ENCODE results near the gene CCDC102B. TPM values are rescaled to one million over a fixed set of nuclear protein-coding genes. Genes with fewer than 3 reads are reported as not detected.
"Not testable (repeated sequence)": the region's sequence is repeated elsewhere in the genome, so short reads cannot be mapped to it uniquely, and the experiment has no call there.

Gene CCDC102B
- total RNA-seq, result 1 to 10 TPM; 1.4 to 1.6 TPM

DNA sequence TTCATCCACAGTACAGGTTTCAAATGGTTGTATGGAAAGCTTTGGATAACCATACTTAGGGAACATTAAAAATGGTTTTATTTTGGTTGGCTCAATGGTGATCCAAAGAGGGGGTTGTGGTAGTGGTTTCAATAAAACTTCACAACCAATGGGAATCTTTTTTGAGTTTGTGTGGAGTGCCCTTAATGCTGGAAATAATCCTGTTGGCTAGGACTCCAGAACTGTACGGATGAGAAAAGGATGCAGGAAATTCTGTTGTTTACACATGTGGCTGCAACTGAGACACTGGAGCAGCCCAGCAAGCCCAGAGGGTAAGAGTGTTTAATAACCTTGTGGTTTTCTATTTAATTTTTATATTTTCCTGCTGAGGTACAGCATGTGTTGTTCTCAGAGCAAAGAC is at the start of gene CCDC102B:
Gene CCDC102B (plus strand): TSS at position 210 of the 400 bp plus-strand sequence. CDS start 38,684 bp downstream, outside the sequence.
- H3K4me3 Mint-ChIP-seq, result no peak within 1 kb of the TSS
- DNase-seq, result no peak
- no peaks in the 10 kb centered on the region for H3K4me1 Mint-ChIP-seq
- no peak within 1 kb of the TSS for H3K27ac Mint-ChIP-seq
- no peaks in the 10 kb centered on the region for H3K9me3 Mint-ChIP-seq
- H3K27me3 Mint-ChIP-seq, result no peaks in the 10 kb centered on the region
- no peaks in the 10 kb centered on the region for H3K36me3 Mint-ChIP-seq

DNA sequence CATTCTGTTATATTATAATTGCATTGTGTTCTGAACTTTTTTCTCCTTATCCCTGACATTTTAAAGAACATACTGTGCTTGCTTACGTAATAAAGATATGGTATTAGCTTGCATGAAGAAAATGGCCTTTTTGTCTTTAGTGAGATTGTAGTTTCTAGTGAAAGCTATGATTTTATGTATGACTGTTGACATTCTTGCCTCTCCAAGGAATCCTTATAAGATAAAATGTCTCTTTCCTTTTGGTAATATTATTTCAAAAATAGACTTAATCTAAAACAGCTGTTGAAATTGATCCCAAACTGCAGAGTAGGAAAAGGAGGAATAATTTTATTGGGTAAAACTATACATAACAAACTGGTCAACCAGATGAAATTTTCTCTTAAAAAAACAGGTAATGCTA is 40.8 kb upstream of the CCDC102B start:
- Mint-ChIP-seq H3K4me3 (no peak overlapping the region), H3K36me3 (peaks cover 5% of the 10 kb centered on the region), H3K4me1 (no peaks in the 10 kb centered on the region), H3K9me3 (peaks cover 9% of the 10 kb centered on the region), H3K27me3 (no peaks in the 10 kb centered on the region), H3K27ac (no peak overlapping the region)
- no peak for DNase-seq

DNA sequence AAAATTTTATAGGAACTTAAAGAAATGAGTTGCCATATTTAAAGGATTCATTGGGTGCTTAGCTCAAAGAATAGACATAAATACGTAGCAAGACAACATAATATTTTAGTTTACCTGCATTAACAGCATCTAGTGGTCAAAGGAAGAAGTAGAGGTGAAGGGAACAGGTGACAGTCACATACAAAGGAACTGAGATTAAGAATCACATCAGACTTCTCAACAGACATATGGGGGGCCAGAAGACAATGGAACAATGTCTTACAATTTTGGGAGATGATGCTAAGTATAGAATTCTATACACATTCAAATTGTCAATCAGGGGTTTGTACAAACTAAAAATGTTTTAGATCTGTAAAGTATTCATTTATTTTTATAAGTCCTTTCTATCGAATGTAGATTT is 38.6 kb upstream of the CCDC102B start:
- Mint-ChIP-seq H3K27me3 (no peaks in the 10 kb centered on the region), H3K4me1 (no peaks in the 10 kb centered on the region), H3K9me3 (peaks cover 9% of the 10 kb centered on the region), H3K36me3 (peaks cover 5% of the 10 kb centered on the region), H3K4me3 (no peak overlapping the region), H3K27ac (no peak overlapping the region)
- no peak for DNase-seq

DNA sequence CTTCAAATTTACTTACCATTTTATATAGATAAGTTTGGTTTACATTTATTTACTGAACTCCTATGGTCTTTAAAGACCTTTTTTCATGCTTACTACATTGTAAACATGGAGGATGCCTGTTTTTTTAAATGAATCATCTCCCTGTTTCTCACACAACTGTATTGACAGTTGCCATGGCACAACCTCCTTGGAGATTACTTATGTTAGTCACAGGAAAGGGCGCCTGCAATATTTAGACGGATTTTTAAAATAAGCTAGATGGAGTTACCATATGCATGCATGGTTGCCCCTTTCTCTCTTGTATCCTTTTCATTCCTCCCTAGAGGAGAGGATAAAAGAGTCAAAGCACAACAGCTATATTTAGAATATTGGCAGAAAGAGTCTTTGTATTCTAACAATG is 34.8 kb upstream of the CCDC102B start:
- H3K9me3 Mint-ChIP-seq, result peaks cover 9% of the 10 kb centered on the region
- no peak overlapping the region for H3K27ac Mint-ChIP-seq
- no peaks in the 10 kb centered on the region for H3K4me1 Mint-ChIP-seq
- DNase-seq, result no peak
- H3K4me3 Mint-ChIP-seq, result no peak overlapping the region
- peaks cover 5% of the 10 kb centered on the region for H3K36me3 Mint-ChIP-seq
- H3K27me3 Mint-ChIP-seq, result no peaks in the 10 kb centered on the region

DNA sequence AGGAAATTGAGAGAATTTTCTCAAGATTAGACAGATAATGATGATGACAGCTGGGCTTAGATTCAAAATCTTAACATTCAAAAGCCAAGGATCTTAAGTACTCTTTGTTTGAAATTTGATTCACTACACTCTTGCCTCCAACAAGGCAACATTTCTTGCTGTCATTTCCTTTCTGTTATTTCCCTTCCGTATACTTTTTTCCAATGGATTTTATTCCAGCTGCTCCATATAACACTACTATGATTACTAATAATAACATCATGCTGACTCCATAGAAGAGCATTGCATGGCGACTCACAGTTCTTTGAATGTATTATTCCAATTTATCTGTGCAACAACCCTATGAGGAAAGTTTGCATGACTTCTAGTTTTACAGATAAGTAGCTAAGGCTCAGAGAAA is 33.9 kb upstream of the CCDC102B start:
- peaks cover 2% of the 10 kb centered on the region for H3K36me3 Mint-ChIP-seq
- H3K27ac Mint-ChIP-seq, result no peak overlapping the region
- H3K9me3 Mint-ChIP-seq, result peaks cover 4% of the 10 kb centered on the region
- H3K4me3 Mint-ChIP-seq, result no peak overlapping the region
- no peaks in the 10 kb centered on the region for H3K27me3 Mint-ChIP-seq
- no peaks in the 10 kb centered on the region for H3K4me1 Mint-ChIP-seq
- DNase-seq, result no peak

DNA sequence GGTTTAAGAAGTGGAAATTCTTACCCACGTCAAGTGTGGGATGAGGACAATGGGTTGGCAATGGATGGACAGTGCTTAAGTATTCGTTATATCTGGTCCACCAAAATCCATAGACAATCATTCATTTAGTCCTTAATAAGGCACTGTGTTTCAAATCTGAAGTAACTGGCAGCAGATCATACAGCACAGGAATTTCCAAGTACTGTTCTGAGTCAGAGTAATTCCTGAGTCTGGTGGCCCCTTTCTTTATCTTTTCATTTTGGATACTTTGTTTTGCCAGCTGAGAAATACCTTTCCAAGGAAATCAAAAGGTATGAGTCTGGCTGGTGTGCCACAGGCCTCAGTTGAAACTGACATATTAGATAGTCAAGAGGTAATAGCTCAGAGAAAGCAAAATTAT is 31.4 kb upstream of the CCDC102B start:
- H3K4me1 Mint-ChIP-seq, result no peaks in the 10 kb centered on the region
- H3K4me3 Mint-ChIP-seq, result no peak overlapping the region
- no peaks in the 10 kb centered on the region for H3K36me3 Mint-ChIP-seq
- DNase-seq, result no peak
- no peak overlapping the region for H3K27ac Mint-ChIP-seq
- H3K9me3 Mint-ChIP-seq, result peaks cover 5% of the 10 kb centered on the region
- no peaks in the 10 kb centered on the region for H3K27me3 Mint-ChIP-seq

DNA sequence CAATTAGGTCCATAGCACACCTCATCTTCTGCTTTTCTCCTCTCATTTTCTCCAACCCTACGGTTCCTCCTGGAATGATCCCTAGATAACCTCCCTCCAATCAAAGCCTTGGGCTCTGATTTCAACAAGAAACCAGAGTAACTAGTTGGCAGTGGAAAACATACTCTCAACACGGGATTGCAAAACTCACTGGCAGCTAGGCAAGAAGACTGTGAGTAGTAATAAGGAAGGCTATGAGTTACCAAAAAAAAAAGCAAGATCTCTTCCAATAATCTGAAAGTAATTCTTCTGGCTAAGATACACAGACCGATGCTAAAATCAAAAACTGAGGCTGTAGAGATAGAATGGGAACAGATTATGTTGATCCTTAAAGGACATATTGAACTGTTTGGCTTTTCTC is 28.4 kb upstream of the CCDC102B start:
- no peak for DNase-seq
- no peak overlapping the region for H3K27ac Mint-ChIP-seq
- H3K4me1 Mint-ChIP-seq, result no peaks in the 10 kb centered on the region
- H3K27me3 Mint-ChIP-seq, result no peaks in the 10 kb centered on the region
- no peaks in the 10 kb centered on the region for H3K36me3 Mint-ChIP-seq
- H3K4me3 Mint-ChIP-seq, result no peak overlapping the region
- peaks cover 5% of the 10 kb centered on the region for H3K9me3 Mint-ChIP-seq

DNA sequence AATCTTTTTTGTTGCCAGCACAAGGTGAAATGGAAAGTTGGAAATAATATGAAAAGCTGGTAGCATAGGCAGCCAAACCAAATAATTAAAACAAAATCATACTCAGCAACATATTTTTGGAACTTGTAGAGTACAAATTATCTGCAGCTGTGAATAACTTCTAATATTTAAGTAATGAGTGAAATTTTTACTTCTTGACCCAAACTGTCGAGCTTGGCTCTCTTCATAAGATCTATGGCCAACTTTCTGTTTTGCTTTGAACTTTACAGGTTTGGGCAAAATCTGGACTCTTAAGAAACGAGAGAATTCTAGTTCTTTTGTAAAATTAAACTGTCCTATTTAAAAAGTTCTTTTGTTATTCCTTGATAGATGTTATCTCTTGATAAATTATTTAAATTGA is 25.6 kb upstream of the CCDC102B start:
- H3K4me1 Mint-ChIP-seq, result no peaks in the 10 kb centered on the region
- no peaks in the 10 kb centered on the region for H3K36me3 Mint-ChIP-seq
- DNase-seq, result no peak
- H3K27ac Mint-ChIP-seq, result no peak overlapping the region
- no peak overlapping the region for H3K4me3 Mint-ChIP-seq
- peaks cover 5% of the 10 kb centered on the region for H3K9me3 Mint-ChIP-seq
- H3K27me3 Mint-ChIP-seq, result no peaks in the 10 kb centered on the region

DNA sequence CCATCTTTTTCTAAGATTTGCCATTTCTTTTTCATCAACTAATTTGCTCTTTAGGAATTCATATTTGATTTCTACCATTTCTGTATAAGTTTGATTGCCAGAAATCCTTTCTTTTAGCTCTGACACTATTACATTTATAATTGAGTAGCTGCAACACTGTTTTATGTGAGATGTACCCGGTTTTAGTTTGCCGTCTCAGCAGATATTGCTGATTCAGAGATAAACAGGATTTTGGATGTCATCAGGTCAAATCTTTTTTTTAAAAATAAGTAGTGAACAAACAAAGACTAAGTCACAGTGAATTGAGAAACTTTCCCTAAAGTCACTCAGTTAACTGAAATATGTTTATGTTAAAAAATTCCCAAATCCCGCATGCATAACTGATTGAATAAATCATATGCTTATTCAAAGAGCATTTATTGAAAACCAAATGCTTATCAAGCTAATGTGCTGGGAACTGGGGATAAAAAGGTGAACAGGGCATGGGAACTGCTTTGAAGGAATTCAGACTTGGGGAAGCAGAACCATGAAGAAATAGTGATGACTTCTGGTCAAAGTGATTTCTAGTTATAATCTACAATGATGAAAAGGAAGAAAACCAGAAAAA is 19.5 kb upstream of the CCDC102B start:
- no peaks in the 10 kb centered on the region for H3K4me1 Mint-ChIP-seq
- no peaks in the 10 kb centered on the region for H3K36me3 Mint-ChIP-seq
- no peaks in the 10 kb centered on the region for H3K27me3 Mint-ChIP-seq
- H3K27ac Mint-ChIP-seq, result no peak overlapping the region
- H3K9me3 Mint-ChIP-seq, result no peaks in the 10 kb centered on the region
- no peak for DNase-seq
- H3K4me3 Mint-ChIP-seq, result no peak overlapping the region

DNA sequence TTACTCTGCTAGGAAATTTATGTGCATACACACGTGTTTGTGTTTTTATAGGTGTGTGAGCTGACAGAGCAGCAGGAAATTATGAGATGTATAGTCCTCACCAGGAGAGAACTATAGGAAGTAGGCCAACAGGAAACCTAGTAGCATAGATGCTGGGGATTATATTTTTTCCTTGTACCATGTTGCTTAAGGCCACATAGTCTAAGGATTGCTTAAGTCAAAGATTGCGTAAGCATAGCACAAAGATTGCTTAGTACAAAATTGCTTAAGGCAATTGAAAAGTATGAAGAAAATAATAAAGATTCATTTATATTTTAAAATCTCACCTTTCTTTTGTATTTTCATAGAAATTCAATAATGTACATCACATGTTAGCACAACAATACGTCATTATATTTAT is 18.7 kb upstream of the CCDC102B start:
- no peaks in the 10 kb centered on the region for H3K4me1 Mint-ChIP-seq
- H3K36me3 Mint-ChIP-seq, result no peaks in the 10 kb centered on the region
- no peak overlapping the region for H3K27ac Mint-ChIP-seq
- no peak overlapping the region for H3K4me3 Mint-ChIP-seq
- DNase-seq, result no peak
- H3K27me3 Mint-ChIP-seq, result no peaks in the 10 kb centered on the region
- H3K9me3 Mint-ChIP-seq, result no peaks in the 10 kb centered on the region

DNA sequence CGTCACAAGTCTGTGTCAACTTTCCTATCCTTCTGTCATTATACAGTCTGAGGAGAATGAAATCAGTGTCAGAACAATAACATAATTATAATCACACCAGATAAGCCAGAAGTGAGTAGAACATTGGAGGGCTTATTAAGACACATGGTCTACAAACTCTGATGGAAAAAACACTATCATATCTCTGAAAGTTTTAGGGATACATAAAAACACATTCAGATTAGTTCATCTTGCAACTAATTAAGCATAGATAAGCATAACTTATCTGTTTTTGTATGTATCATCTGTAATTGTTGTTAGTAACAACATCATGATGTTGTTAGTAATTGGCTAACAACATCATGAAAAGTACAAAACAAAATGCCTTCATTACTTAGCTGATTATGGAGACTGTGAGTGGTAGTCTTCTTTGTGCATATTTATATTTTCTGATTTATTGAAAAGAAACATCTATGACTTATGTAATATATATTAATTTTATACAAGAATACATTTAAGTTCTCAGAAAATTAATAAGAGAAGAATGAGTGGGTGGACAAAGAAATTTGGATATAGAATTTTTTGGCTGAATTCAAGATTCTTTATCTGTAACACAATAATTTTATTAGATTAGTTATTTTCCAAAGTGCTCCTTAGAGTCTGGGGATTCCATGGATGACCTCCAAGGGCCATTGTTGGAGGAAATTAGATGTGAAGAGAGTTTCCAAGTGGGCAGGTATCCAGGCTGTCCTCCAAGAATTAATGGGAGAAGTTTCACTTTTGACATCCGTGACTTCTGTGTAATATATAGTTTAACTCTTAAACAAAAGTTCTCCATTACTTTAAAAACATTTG is 16.9 kb upstream of the CCDC102B start:
- no peak for DNase-seq
- Mint-ChIP-seq H3K4me1 (no peaks in the 10 kb centered on the region), H3K27ac (no peak overlapping the region), H3K36me3 (no peaks in the 10 kb centered on the region), H3K27me3 (no peaks in the 10 kb centered on the region), H3K9me3 (peaks cover under 1% of the 10 kb centered on the region), H3K4me3 (no peak overlapping the region)

DNA sequence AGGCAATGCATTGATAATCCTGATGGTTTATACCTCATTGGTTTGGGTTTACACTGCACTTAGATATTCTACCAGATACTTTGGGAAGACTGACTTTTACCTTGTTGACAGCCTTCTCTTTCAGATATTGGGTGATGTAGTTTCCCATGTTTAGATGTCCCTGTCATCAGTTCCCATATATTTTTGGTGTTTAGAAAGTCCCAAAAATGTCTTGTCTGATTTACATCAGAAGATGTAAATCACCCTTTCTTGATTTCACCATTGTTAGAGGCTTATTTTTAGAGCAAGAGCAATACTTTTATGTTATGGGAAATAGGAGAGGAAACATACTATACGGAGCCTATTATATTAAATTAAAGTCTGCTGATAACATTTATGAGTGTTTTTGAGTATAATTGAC is 14.4 kb upstream of the CCDC102B start:
- no peak for DNase-seq
- Mint-ChIP-seq H3K4me1 (no peaks in the 10 kb centered on the region), H3K36me3 (no peaks in the 10 kb centered on the region), H3K9me3 (peaks cover 1% of the 10 kb centered on the region), H3K27me3 (no peaks in the 10 kb centered on the region), H3K4me3 (no peak overlapping the region), H3K27ac (no peak overlapping the region)

DNA sequence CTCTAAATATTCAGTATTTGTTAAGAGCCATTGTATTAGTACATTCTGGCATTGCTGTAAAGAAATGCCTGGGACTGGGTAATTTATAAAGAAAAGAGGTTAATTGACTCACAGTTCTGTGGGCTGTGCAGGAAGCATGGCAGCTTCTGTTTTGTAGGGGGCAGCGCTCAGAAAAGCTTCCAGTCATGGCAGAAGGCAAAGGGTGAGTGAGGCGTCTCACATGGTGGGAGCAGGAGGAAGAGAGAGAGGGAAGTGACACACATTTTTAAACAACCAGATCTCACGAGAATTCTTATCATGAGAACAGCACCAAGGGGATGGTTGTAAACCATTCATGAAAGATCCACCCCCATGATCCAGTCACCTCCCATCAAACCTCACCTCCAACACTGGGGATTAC is 13.8 kb upstream of the CCDC102B start:
- Mint-ChIP-seq H3K27ac (no peak overlapping the region), H3K36me3 (no peaks in the 10 kb centered on the region)

DNA sequence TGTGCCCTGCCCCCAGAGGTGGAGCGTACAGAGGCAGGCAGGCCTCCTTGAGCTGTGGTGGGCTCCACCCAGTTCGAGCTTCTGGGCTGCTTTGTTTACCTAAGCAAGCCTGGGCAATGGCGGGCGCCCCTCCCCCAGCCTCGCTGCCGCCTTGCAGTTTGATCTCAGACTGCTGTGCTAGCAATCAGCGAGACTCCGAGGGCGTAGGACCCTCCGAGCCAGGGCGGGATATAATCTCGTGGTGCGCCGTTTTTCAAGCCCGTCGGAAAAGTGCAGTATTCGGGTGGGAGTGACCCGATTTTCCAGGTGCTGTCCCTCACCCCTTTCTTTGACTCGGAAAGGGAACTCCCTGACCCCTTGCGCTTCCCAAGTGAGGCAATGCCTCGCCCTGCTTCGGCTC is 7.6 kb upstream of the CCDC102B start:
- not testable (repeated sequence) for H3K4me1 Mint-ChIP-seq, H3K36me3 Mint-ChIP-seq, H3K9me3 Mint-ChIP-seq, DNase-seq, H3K27ac Mint-ChIP-seq, H3K4me3 Mint-ChIP-seq, H3K27me3 Mint-ChIP-seq

More for the DNA sequence above, 13.8 kb upstream of the CCDC102B start:
- DNase-seq, result no peak
- Mint-ChIP-seq H3K9me3 (peaks cover 1% of the 10 kb centered on the region), H3K4me1 (no peaks in the 10 kb centered on the region), H3K27me3 (no peaks in the 10 kb centered on the region), H3K4me3 (no peak overlapping the region)

DNA sequence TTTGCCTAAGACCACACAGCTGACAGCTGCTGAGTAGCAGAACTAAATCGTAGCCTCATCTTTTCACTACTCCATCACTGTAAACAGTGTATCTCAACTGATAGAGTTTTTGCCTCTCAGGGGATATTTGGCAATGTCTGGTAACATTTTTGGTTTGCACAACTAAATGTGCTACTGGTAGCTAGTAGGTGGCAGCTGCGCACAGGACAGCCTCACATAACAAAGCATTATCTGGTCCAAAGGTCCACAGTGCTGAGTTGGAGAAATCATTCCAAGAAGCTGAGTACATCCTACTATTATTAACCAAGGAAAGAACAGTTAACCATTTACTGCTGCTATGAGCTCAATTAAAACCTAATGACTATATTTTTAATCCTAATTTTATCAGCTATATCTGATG is 6.1 kb upstream of the CCDC102B start:
- H3K4me1 Mint-ChIP-seq, result no peaks in the 10 kb centered on the region
- no peak overlapping the region for H3K4me3 Mint-ChIP-seq
- no peaks in the 10 kb centered on the region for H3K9me3 Mint-ChIP-seq
- no peak for DNase-seq
- H3K27me3 Mint-ChIP-seq, result no peaks in the 10 kb centered on the region
- H3K27ac Mint-ChIP-seq, result no peak overlapping the region
- H3K36me3 Mint-ChIP-seq, result no peaks in the 10 kb centered on the region

DNA sequence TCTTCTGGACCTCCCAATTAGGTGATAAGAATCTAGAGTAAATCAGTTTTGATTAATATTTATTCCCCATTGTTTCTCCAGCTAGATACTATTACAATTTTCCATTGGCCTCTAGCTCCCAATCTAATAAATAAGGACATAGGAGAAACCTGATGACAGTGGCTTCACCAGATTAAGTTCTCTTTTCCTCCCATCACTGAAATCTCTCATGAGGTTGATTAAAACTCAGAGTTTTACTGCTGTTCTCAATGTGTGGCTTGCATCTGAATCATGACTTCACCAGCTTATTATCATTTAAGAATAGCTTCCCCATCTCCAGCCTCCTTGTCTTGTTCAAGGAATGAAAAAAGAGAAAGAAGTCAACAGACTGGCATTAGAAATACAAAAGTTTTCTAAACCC is 3.9 kb upstream of the CCDC102B start:
- no peaks in the 10 kb centered on the region for H3K4me1 Mint-ChIP-seq
- no peak overlapping the region for H3K4me3 Mint-ChIP-seq
- H3K27me3 Mint-ChIP-seq, result no peaks in the 10 kb centered on the region
- no peaks in the 10 kb centered on the region for H3K36me3 Mint-ChIP-seq
- no peak for DNase-seq
- no peaks in the 10 kb centered on the region for H3K9me3 Mint-ChIP-seq
- no peak overlapping the region for H3K27ac Mint-ChIP-seq
